NB4 (cell line): Measurements from ENCODE around the gene LIPF.
A peak's percentile ranks its signal among the peaks of the same experiment; 100 is the strongest.

ENCODE experiments used
- DNase-seq: peaks from one replicate; pipeline ENCODE4 v3.0.0; 2010; ENCODE audit warnings: low read depth
- H3K4me3 ChIP-seq: one replicate; pipeline ENCODE4 v1.5.1; 2011; ENCODE audit warnings: mild to moderate bottlenecking, low read depth, low read length, moderate library complexity
- CTCF ChIP-seq: IDR thresholded peaks from one replicate; pipeline ENCODE4 v1.5.1; 2012; ENCODE audit warnings: low read depth, low read length
- MAX ChIP-seq: IDR thresholded peaks from 2 replicates; pipeline ENCODE4 v1.6.1; 2011; ENCODE audit warnings: low read depth, low read length
- MYC ChIP-seq: IDR thresholded peaks from 2 replicates; pipeline ENCODE4 v1.6.1; 2011; ENCODE audit warnings: low read depth, low read length
- POLR2A ChIP-seq: IDR thresholded peaks from 2 replicates; pipeline ENCODE4 v1.6.1; 2011; ENCODE audit warnings: mild to moderate bottlenecking; ENCODE audit not compliant: insufficient read length; ENCODE audit errors: extremely low read depth

Gene LIPF

GRCh38 chr10:88725798-88726197, 61.6 kb downstream of the LIPF start:
- DNase-seq: peak; percentile 43
- no peak overlapping the region for H3K4me3 ChIP-seq
- TF ChIP-seq MYC (no peak), POLR2A (no peak), CTCF (no peak), MAX (no peak)

- peak; percentile 80 for DNase-seq
- TF ChIP-seq CTCF (peak; percentile 83), MAX (no peak), POLR2A (no peak)
- H3K4me3 ChIP-seq: no peak overlapping the region
Measured at GRCh38 chr10:88728107-88728763, 64.0 kb downstream of the LIPF start.
